Cardiac muscle cell (in vitro differentiated cells and primary cell): ENCODE measurements around the gene PKNOX2. TPM values are rescaled to one million over a fixed set of nuclear protein-coding genes. Genes with fewer than 3 reads are reported as not detected.
A peak's percentile ranks its signal among the peaks of the same experiment; 100 is the strongest.

Source experiments
- DNase-seq, 2 donors: peaks; one replicate each; pipeline versions ENCODE4 v3.0.0 to v3.0.0-alpha.2; 2010 to 2017; ENCODE audit warnings: low read depth in 1 of 2, low spot score in 1 of 2
- H3K27ac ChIP-seq: fragments of 200-600 bp; sonication (generic); 2 replicates; pipeline ENCODE4 v1.5.1; 2016
- H3K27me3 ChIP-seq: fragments of 200-600 bp; sonication (generic); 2 replicates; pipeline ENCODE4 v1.6.0; 2016; ENCODE audit warnings: control low read depth
- H3K36me3 ChIP-seq: fragments of 200-600 bp; sonication (generic); 2 replicates; pipeline ENCODE4 v1.5.1; 2016; ENCODE audit warnings: control low read depth
- H3K4me1 ChIP-seq: fragments of 200-600 bp; sonication (generic); 2 replicates; pipeline ENCODE4 v1.8.1; 2017; ENCODE audit warnings: low read depth, mild to moderate bottlenecking, mixed run types
- H3K4me3 ChIP-seq: fragments of 200-600 bp; sonication (generic); 2 replicates; pipeline ENCODE4 v1.5.1; 2016; ENCODE audit warnings: mild to moderate bottlenecking
- H3K9me3 ChIP-seq: fragments of 200-600 bp; sonication (generic); 2 replicates; pipeline ENCODE4 v1.5.1; 2017; ENCODE audit warnings: low read depth, mild to moderate bottlenecking, control low read depth
- CTCF ChIP-seq: IDR thresholded peaks from 2 replicates; pipeline ENCODE4 v1.5.1; 2012; ENCODE audit warnings: low read depth, mild to moderate bottlenecking, low read length
- polyA plus RNA-seq: library from polyadenylated mRNA; unstranded; fragments of >200 nt; fragmentation: Nextera tagmentation; extraction: Ambion mirVana; gene quantifications from 2 replicates; pipeline ENCODE4 v1.2.1, GENCODE V29; 2016
- total RNA-seq: library from RNA; depleted of rRNA; stranded (reverse); fragments of >200 nt; gene quantifications from 2 replicates; pipeline ENCODE4 v1.2.3, GENCODE V29; 2016

PKNOX2 gene
- total and polyA plus RNA-seq, 2 experiments from 2014 or later, result 2.1 to 6.1 TPM

GRCh38 chr11:125451400-125452124 is 287.0 kb downstream of the PKNOX2 start:
- TF ChIP-seq CTCF, result no peak
- no peak overlapping the region for H3K4me3 ChIP-seq
- peaks cover 19% of the 10 kb centered on the region for H3K4me1 ChIP-seq
- H3K36me3 ChIP-seq, result no peaks in the 10 kb centered on the region
- DNase-seq, result peak; percentile 59 to 87
- H3K27me3 ChIP-seq, result no peaks in the 10 kb centered on the region
- H3K9me3 ChIP-seq, result no peaks in the 10 kb centered on the region
- H3K27ac ChIP-seq, result peak overlapping the region; percentile 74

GRCh38 chr11:125452125-125452470 is 287.5 kb downstream of the PKNOX2 start:
- Histone ChIP-seq H3K27ac (peak overlapping the region; percentile 74), H3K27me3 (no peaks in the 10 kb centered on the region), H3K4me3 (no peak overlapping the region), H3K36me3 (no peaks in the 10 kb centered on the region), H3K4me1 (peaks cover 19% of the 10 kb centered on the region), H3K9me3 (no peaks in the 10 kb centered on the region)
- DNase-seq, result no peak
- TF ChIP-seq CTCF, result no peak

- Histone ChIP-seq H3K27me3 (no peaks in the 10 kb centered on the region), H3K27ac (peak overlapping the region; percentile 41), H3K9me3 (no peaks in the 10 kb centered on the region), H3K4me1 (peaks cover 28% of the 10 kb centered on the region), H3K4me3 (no peak overlapping the region), H3K36me3 (no peaks in the 10 kb centered on the region)
- DNase-seq, result no peak
- no peak for TF ChIP-seq CTCF
Observed at GRCh38 chr11:125454047-125454446, 289.5 kb downstream of the PKNOX2 start.

GRCh38 chr11:125455851-125456250 is 291.3 kb downstream of the PKNOX2 start:
- Histone ChIP-seq H3K36me3 (no peaks in the 10 kb centered on the region), H3K4me3 (no peak overlapping the region), H3K9me3 (no peaks in the 10 kb centered on the region), H3K27ac (no peak overlapping the region), H3K4me1 (peaks cover 25% of the 10 kb centered on the region), H3K27me3 (no peaks in the 10 kb centered on the region)
- no peak for TF ChIP-seq CTCF
- no peak for DNase-seq

- no peak for TF ChIP-seq CTCF
- peak; percentile 37 to 89 for DNase-seq
- peaks cover 9% of the 10 kb centered on the region for H3K4me1 ChIP-seq
Observed at GRCh38 chr11:125457814-125458343, 293.3 kb downstream of the PKNOX2 start.

More at GRCh38 chr11:125457814-125458343, 293.3 kb downstream of the PKNOX2 start:
- no peaks in the 10 kb centered on the region for H3K9me3 ChIP-seq
- H3K27me3 ChIP-seq, result no peaks in the 10 kb centered on the region
- H3K36me3 ChIP-seq, result no peaks in the 10 kb centered on the region
- H3K4me3 ChIP-seq, result no peak overlapping the region
- H3K27ac ChIP-seq, result peak overlapping the region; percentile 49
